NOMO-1 treated with dmso at 0.1 percent for 144 hours (cell line): ENCODE results near the gene CCDC85A.

ENCODE experiments used
- DNase-seq: peaks from one replicate; lab custom pipeline; 2025; ENCODE audit not compliant: unreplicated experiment; lab: John Stamatoyannopoulos, UW

The CCDC85A gene

GRCh38 chr2:56295666-56296065 is 111.9 kb downstream of the CCDC85A start:
- DNase-seq = no peak

GRCh38 chr2:56297671-56298070 is 113.9 kb downstream of the CCDC85A start:
- no peak for DNase-seq

- DNase-seq = no peak
Measured at GRCh38 chr2:56299171-56299691, 115.4 kb downstream of the CCDC85A start.

- DNase-seq = no peak
Measured at GRCh38 chr2:56309626-56310170, 125.9 kb downstream of the CCDC85A start.

GRCh38 chr2:56313500-56313921 is 129.7 kb downstream of the CCDC85A start:
- no peak for DNase-seq

GRCh38 chr2:56314371-56314770 is 130.6 kb downstream of the CCDC85A start:
- no peak for DNase-seq

GRCh38 chr2:56314796-56315195 is 131.0 kb downstream of the CCDC85A start:
- no peak for DNase-seq

- DNase-seq = no peak
Measured at GRCh38 chr2:56315376-56315775, 131.6 kb downstream of the CCDC85A start.

GRCh38 chr2:56316011-56316410 is 132.2 kb downstream of the CCDC85A start:
- no peak for DNase-seq

- DNase-seq = no peak
Measured at GRCh38 chr2:56318147-56318546, 134.4 kb downstream of the CCDC85A start.

GRCh38 chr2:56325661-56326345 is 142.0 kb downstream of the CCDC85A start:
- DNase-seq = no peak

- DNase-seq = no peak
Measured at GRCh38 chr2:56326346-56326741, 142.6 kb downstream of the CCDC85A start.

GRCh38 chr2:56331810-56332209 is 148.0 kb downstream of the CCDC85A start:
- no peak for DNase-seq

- no peak for DNase-seq
Measured at GRCh38 chr2:56333812-56334485, 150.2 kb downstream of the CCDC85A start.

- DNase-seq = no peak
Measured at GRCh38 chr2:56334622-56335021, 150.8 kb downstream of the CCDC85A start.

- DNase-seq = no peak
Measured at GRCh38 chr2:56335101-56335500, 151.3 kb downstream of the CCDC85A start.

GRCh38 chr2:56337342-56337741 is 153.6 kb downstream of the CCDC85A start:
- DNase-seq = no peak

- DNase-seq = no peak
Measured at GRCh38 chr2:56338232-56338631, 154.4 kb downstream of the CCDC85A start.

GRCh38 chr2:56344771-56345170 is 161.0 kb downstream of the CCDC85A start:
- no peak for DNase-seq

- DNase-seq = no peak
Measured at GRCh38 chr2:56347881-56348280, 164.1 kb downstream of the CCDC85A start.

GRCh38 chr2:56348392-56349210 is 164.8 kb downstream of the CCDC85A start:
- DNase-seq = no peak
